ENCODE data around the gene SAFB2. TPM values are rescaled to one million over a fixed set of nuclear protein-coding genes. Genes with fewer than 3 reads are reported as not detected.

Gene SAFB2
- total RNA-seq, 6 donors from 2014 or later, result 41.8 to 273 (median 94.5) TPM

GRCh38 chr19:5537870-5538269 lies 84.7 kb downstream of the SAFB2 start:
- H3K9me3 ChIP-seq, result peaks cover 8 to 15% (median 12%) of the 10 kb centered on the region in 4 donors
- no peak for TF ChIP-seq POLR2AphosphoS5 (IDR thresholded peaks at IDR 0.05)
- TF ChIP-seq CTCF (IDR thresholded peaks at IDR 0.05), result no peak
- TF ChIP-seq POLR2A (IDR thresholded peaks at IDR 0.05), result no peak
- no peak for TF ChIP-seq EP300 (IDR thresholded peaks at IDR 0.05)
- H3K4me1 ChIP-seq, result peaks cover 0 to 5% (median 0%) of the 10 kb centered on the region in 4 donors
- DNase-seq (no peak), ATAC-seq (ENCODE audit: low FRiP score in 2 of 2) (no peak)
- no peaks in the 10 kb centered on the region for H3K36me3 ChIP-seq
- H3K27ac ChIP-seq, result no peak overlapping the region
- peaks cover 0 to 4% (median 0%) of the 10 kb centered on the region in 4 donors for H3K27me3 ChIP-seq
- H3K4me3 ChIP-seq, result no peak overlapping the region
- 42 to 51% methylated on average over 12 of the region's 12 CpGs for WGBS, 2 donors

Small RNA genes lying within 50 kb of the gene (small RNA-seq; reads per million reads assigned to genes)
- gene SNRPEP4, result 0 reads per million in 4 donors

Other genes starting within 250 kb of the SAFB2 start
- gene ZNRF4, start 167.4 kb downstream of the SAFB2 start, total RNA-seq, result not detected
- 10 to 100 TPM in 1 of 6 donors, 1 to 10 TPM in 5; 3.1 to 12.8 (median 4.3) TPM for gene TINCR, start 54.8 kb downstream of the SAFB2 start, total RNA-seq
- 100 to 1,000 TPM in 3 of 6 donors, 10 to 100 TPM in 3; 66.4 to 524 (median 113) TPM for gene SAFB, start 307 bp upstream of the SAFB2 start, total RNA-seq
- 10 to 100 TPM; 19.1 to 63.2 (median 34.2) TPM for gene MICOS13, start 57.7 kb upstream of the SAFB2 start, total RNA-seq
- 10 to 100 TPM in 4 of 6 donors, 1 to 10 TPM in 2; 4.5 to 26.5 (median 16.7) TPM for gene HSD11B1L, start 58.3 kb upstream of the SAFB2 start, total RNA-seq
- gene RPL36, start 67.5 kb upstream of the SAFB2 start, total RNA-seq, result 100 to 1,000 TPM; 290 to 626 (median 442) TPM
- 100 to 1,000 TPM in 2 of 6 donors, 10 to 100 TPM in 4; 79.7 to 141 (median 89.4) TPM for gene LONP1, start 97.4 kb upstream of the SAFB2 start, total RNA-seq
- gene CATSPERD, start 97.9 kb upstream of the SAFB2 start, total RNA-seq, result 1 to 10 TPM in 3 of 6 donors, not detected in 3; 1.1 to 5.9 (median 1.7) TPM
- gene PRR22, start 162.0 kb upstream of the SAFB2 start, total RNA-seq, result 1 to 10 TPM; 1.8 to 4.4 (median 3.4) TPM
- 10 to 100 TPM; 31.4 to 88.0 (median 43.1) TPM for gene DUS3L, start 168.4 kb upstream of the SAFB2 start, total RNA-seq
- gene NRTN, start 182.3 kb upstream of the SAFB2 start, total RNA-seq, result 10 to 100 TPM in 1 of 6 donors, 1 to 10 TPM in 4, under 1 TPM in 1; 0.77 to 13.3 (median 4.5) TPM
- gene FUT6, start 216.9 kb upstream of the SAFB2 start, total RNA-seq, result 1 to 10 TPM in 2 of 6 donors, under 1 TPM in 4; 0.30 to 3.6 (median 0.82) TPM
- gene FUT3, start 228.7 kb upstream of the SAFB2 start, total RNA-seq, result 10 to 100 TPM in 4 of 6 donors, 1 to 10 TPM in 2; 4.2 to 19.5 (median 12.7) TPM
- gene FUT5, start 247.8 kb upstream of the SAFB2 start, total RNA-seq, result not detected